Measurements from ENCODE around the gene LTBP2.
A peak's percentile ranks its signal among the peaks of the same experiment; 100 is the strongest.

The LTBP2 gene

GRCh38 chr14:74630881-74631690 is 19.0 kb upstream of the LTBP2 start:
- no peak overlapping the region for H3K4me3 ChIP-seq (ENCODE audit: low read depth, low read length)
- no peak for TF ChIP-seq CTCF (conservative IDR thresholded peaks at IDR 0.05; ENCODE audit: low read depth, low read length)
- no peak for DNase-seq (ENCODE audit: low read depth)

GRCh38 chr14:74628418-74628817 is 16.4 kb upstream of the LTBP2 start:
- TF ChIP-seq CTCF (conservative IDR thresholded peaks at IDR 0.05; ENCODE audit: low read depth, low read length): no peak
- no peak overlapping the region for H3K4me3 ChIP-seq (ENCODE audit: low read depth, low read length)
- DNase-seq (ENCODE audit: low read depth): no peak

GRCh38 chr14:74627076-74627475 is 15.0 kb upstream of the LTBP2 start:
- TF ChIP-seq CTCF (conservative IDR thresholded peaks at IDR 0.05; ENCODE audit: low read depth, low read length): no peak
- no peak overlapping the region for H3K4me3 ChIP-seq (ENCODE audit: low read depth, low read length)
- DNase-seq (ENCODE audit: low read depth): no peak

- no peak for TF ChIP-seq CTCF (conservative IDR thresholded peaks at IDR 0.05; ENCODE audit: low read depth, low read length)
- no peak for DNase-seq (ENCODE audit: low read depth)
- no peak overlapping the region for H3K4me3 ChIP-seq (ENCODE audit: low read depth, low read length)
These were observed 10.2 kb upstream of the LTBP2 start for GRCh38 chr14:74622257-74622656.

GRCh38 chr14:74621556-74621955 is 9.5 kb upstream of the LTBP2 start:
- no peak for DNase-seq (ENCODE audit: low read depth)
- no peak overlapping the region for H3K4me3 ChIP-seq (ENCODE audit: low read depth, low read length)
- no peak for TF ChIP-seq CTCF (conservative IDR thresholded peaks at IDR 0.05; ENCODE audit: low read depth, low read length)

- TF ChIP-seq CTCF (conservative IDR thresholded peaks at IDR 0.05; ENCODE audit: low read depth, low read length): no peak
- no peak for DNase-seq (ENCODE audit: low read depth)
- no peak overlapping the region for H3K4me3 ChIP-seq (ENCODE audit: low read depth, low read length)
These were observed 8.9 kb upstream of the LTBP2 start for GRCh38 chr14:74620923-74621322.

- H3K4me3 ChIP-seq (ENCODE audit: low read depth, low read length): no peak overlapping the region
- peak; percentile 82 for DNase-seq (ENCODE audit: low read depth)
- TF ChIP-seq CTCF (conservative IDR thresholded peaks at IDR 0.05; ENCODE audit: low read depth, low read length): no peak
These were observed 8.5 kb upstream of the LTBP2 start for GRCh38 chr14:74620497-74620921.

Data from choroid plexus epithelial cell (primary cell).